ENCODE results near the gene LINC01488.

DNA sequence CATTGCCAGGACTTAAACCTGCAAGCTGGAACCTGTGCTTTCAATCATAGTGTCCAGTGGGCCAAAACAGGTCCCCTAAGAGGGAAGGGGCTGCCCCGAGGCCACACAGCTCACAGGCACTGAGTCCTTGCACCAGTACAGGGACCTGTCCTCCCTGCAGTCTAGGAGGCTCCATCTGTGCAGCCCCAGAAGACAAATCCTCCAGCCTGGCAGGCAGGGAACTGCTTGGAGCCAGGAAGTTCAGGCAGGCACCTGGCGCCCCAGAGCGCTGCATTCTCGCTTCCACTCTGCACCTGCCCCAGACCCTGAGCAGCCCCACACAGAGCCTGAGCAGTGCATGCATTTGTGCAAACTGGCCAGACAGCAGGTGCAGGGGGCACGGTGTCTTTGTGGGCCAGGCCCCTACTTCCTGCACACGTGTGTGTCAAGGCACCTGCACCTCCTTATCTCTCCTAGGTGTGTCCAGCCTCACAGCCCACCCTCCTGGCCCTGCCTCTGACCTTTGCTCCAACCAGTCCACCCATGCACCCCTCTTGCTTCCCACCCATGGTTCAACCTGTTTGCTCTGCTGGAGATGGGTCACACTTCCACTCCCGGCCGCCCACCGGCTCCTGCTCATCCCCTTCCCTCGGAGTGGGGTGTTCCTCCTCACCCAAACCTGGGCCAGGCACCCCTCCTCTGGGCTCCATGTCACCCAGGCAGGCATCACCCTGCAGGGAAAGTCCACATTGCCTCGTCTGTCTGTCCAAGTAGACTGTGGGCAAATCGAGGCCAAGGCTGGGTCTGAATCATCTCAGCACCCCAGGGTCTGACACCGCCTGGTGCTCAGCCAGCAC lies 19.0 kb downstream of the LINC01488 start:
- no peak for TF ChIP-seq POLR2AphosphoS5 (IDR thresholded peaks at IDR 0.05; ENCODE audit: low read depth, low read length)
- TF ChIP-seq POLR2A (IDR thresholded peaks at IDR 0.05; ENCODE audit: low read depth, low read length): no peak
- TF ChIP-seq TAF1 (IDR thresholded peaks at IDR 0.05; ENCODE audit: low read depth, low read length): no peak

All from GM12891 (cell line).